GM12878 (cell line): ENCODE results near the gene ADAM19. TPM values are rescaled to one million over a fixed set of nuclear protein-coding genes. Genes with fewer than 3 reads are reported as not detected.
A peak's percentile ranks its signal among the peaks of the same experiment; 100 is the strongest.

Experiments used
- ASH2L ChIP-seq: fragments of 300-600, 200-600 bp; sonication (generic); IDR thresholded peaks from 2 replicates; pipeline ENCODE4 v1.6.1; 2017; ENCODE audit warnings: low read depth, mild to moderate bottlenecking, borderline replicate concordance
- BMI1 ChIP-seq: fragments of 450-650 bp; IDR thresholded peaks from 2 replicates; pipeline ENCODE4 v1.6.1; 2016; ENCODE audit warnings: mild to moderate bottlenecking, moderate library complexity, borderline replicate concordance
- CEBPB ChIP-seq, 2 experiments: fragments of 150-350 bp in 1 of 2; IDR thresholded peaks; 2 replicates each; pipeline ENCODE4 v1.6.1; 2012 to 2014; ENCODE audit warnings: low read depth in 2 of 2, low read length in 2 of 2, borderline replicate concordance in 1 of 2, inconsistent platforms in 1 of 2
- CREM ChIP-seq: IDR thresholded peaks from 2 replicates; pipeline ENCODE4 v1.6.1; 2014; ENCODE audit warnings: antibody characterized with exemption, low read depth
- ELK1 ChIP-seq: IDR thresholded peaks from 2 replicates; pipeline ENCODE4 v1.6.1; 2012; ENCODE audit warnings: low read depth, low read length, improper control_type of control experiment
- HDAC6 ChIP-seq: fragments of 200-600 bp; sonication (generic); IDR thresholded peaks from one replicate; pipeline ENCODE4 v1.8.0; 2017; ENCODE audit warnings: antibody characterized with exemption; ENCODE audit not compliant: unreplicated experiment
- JUNB ChIP-seq: IDR thresholded peaks from 2 replicates; pipeline ENCODE4 v1.6.1; 2016; ENCODE audit warnings: antibody characterized with exemption, mild to moderate bottlenecking
- MLLT1 ChIP-seq: fragments of 450-650 bp; IDR thresholded peaks from 2 replicates; pipeline ENCODE4 v1.6.1; 2016; ENCODE audit warnings: mild to moderate bottlenecking
- MTA3 ChIP-seq: IDR thresholded peaks from 2 replicates; pipeline ENCODE4 v1.6.1; 2012; ENCODE audit warnings: low read length, inconsistent platforms, borderline replicate concordance
- NBN ChIP-seq: fragments of 450-650 bp; IDR thresholded peaks from 2 replicates; pipeline ENCODE4 v1.6.1; 2016
- NR2F1 ChIP-seq: fragments of 450-650 bp; conservative IDR thresholded peaks from 2 replicates; pipeline ENCODE4 v1.6.1; 2017; ENCODE audit warnings: mild to moderate bottlenecking
- PKNOX1 ChIP-seq: fragments of 450-650 bp; IDR thresholded peaks from 2 replicates; pipeline ENCODE4 v1.6.1; 2016; ENCODE audit warnings: mild to moderate bottlenecking
- PML ChIP-seq: IDR thresholded peaks from 2 replicates; pipeline ENCODE4 v1.6.1; 2012; ENCODE audit warnings: low read length, inconsistent platforms
- POLR2AphosphoS2 ChIP-seq: IDR thresholded peaks from 2 replicates; pipeline ENCODE4 v1.6.1; 2011; ENCODE audit warnings: low read depth, mild to moderate bottlenecking, low read length, improper control_type of control experiment, moderate library complexity
- PRDM15 ChIP-seq: fragments of 450-650 bp; formaldehyde crosslinking; IDR thresholded peaks from 2 replicates; pipeline ENCODE4 v1.4.0; 2020; ENCODE audit warnings: mild to moderate bottlenecking, moderate library complexity
- SIX5 ChIP-seq: IDR thresholded peaks from 2 replicates; pipeline ENCODE4 v1.6.1; 2011; ENCODE audit warnings: mild to moderate bottlenecking, low read depth, low read length, moderate library complexity; ENCODE audit not compliant: severe bottlenecking
- TCF7 ChIP-seq: IDR thresholded peaks from 2 replicates; pipeline ENCODE4 v1.6.1; 2014; ENCODE audit warnings: antibody characterized with exemption, borderline replicate concordance
- ZNF24 ChIP-seq: fragments of 450-650 bp; IDR thresholded peaks from 2 replicates; pipeline ENCODE4 v1.6.1; 2017; ENCODE audit warnings: antibody characterized with exemption, mild to moderate bottlenecking
- ZNF274 ChIP-seq: IDR thresholded peaks from one replicate; pipeline ENCODE4 v1.8.0; 2011; ENCODE audit not compliant: insufficient read length, insufficient read depth
- polyA plus RNA-seq, 11 experiments: library from polyadenylated mRNA; depleted of rRNA in 4 of 11; unstranded in 6 of 11; stranded (reverse) in 5 of 11; fragments of >200 nt; fragmentation: Nextera tagmentation in 4 of 11; fragmentation: Illumina TruSeq in 1 of 11; extraction: Ambion mirVana in 4 of 11; extraction: Trizol in 1 of 11; gene quantifications; 1 replicate in 1 of 11; 2 replicates in 10 of 11; pipeline versions ENCODE4 v1.2.1 to v1.2.3, GENCODE V29; 2011 to 2016; ENCODE audit warnings: inconsistent platforms in 2 of 11, missing spikeins in 2 of 11, low read depth in 1 of 11
- total RNA-seq, 4 experiments: library from RNA; depleted of rRNA in 3 of 4; stranded (reverse); fragments of >200 nt in 3 of 4; fragmentation: Illumina TruSeq in 1 of 4; extraction: Trizol in 1 of 4; gene quantifications; 2 replicates each; pipeline versions ENCODE4 v1.2.1 to v1.2.3, GENCODE V29; 2013 to 2021

The ADAM19 gene
- total and polyA plus RNA-seq, 10 of the 15 experiments (the other 5 are each of a cell fraction or from before 2014, with no cell fraction given): 16.0 to 92.8 (median 44.7) TPM

- TF ChIP-seq CREM: 0 out of 2 replicates have a peak, but pooled peaks have one; percentile 29
- no peak for TF ChIP-seq PML
- no peak for TF ChIP-seq ELK1
- TF ChIP-seq NBN: no peak
- no peak for TF ChIP-seq TCF7
- TF ChIP-seq PKNOX1: no peak
- no peak for TF ChIP-seq HDAC6
- no peak for TF ChIP-seq BMI1
- no peak for TF ChIP-seq CEBPB (IDR thresholded peaks at IDR 0.05; ENCODE audit: borderline replicate concordance in 1 of 2, low read depth in 2 of 2, low read length in 2 of 2)
- 0 out of 2 replicates have a peak, but pooled peaks have one; percentile 22 for TF ChIP-seq MLLT1
- TF ChIP-seq JUNB: peak; percentile 44; the same call in 1 of the 2 replicates
- TF ChIP-seq POLR2AphosphoS2: no peak
- TF ChIP-seq NR2F1: peak; percentile 93
- no peak for TF ChIP-seq ZNF24
- no peak for TF ChIP-seq PRDM15 (CRISPR knock-in tag)
- no peak for TF ChIP-seq ZNF274
- TF ChIP-seq MTA3: 0 out of 2 replicates have a peak, but pooled peaks have one; percentile 49
- TF ChIP-seq ASH2L: no peak
- no peak for TF ChIP-seq SIX5
These were observed 21.2 kb downstream of the ADAM19 start (continued) for GRCh38 chr5:157554179-157555036.
